Mucosa of rectum (tissue), 2 donors: ENCODE data around the gene NADSYN1.

Experiments
- H3K27ac ChIP-seq, 2 donors: one replicate each; pipeline ENCODE4 v1.7.0; 2013; ENCODE audit warnings: inconsistent platforms in 2 of 2, low read depth in 2 of 2, low read length in 2 of 2
- H3K27me3 ChIP-seq, 2 donors: one replicate each; pipeline ENCODE4 v1.7.0; 2013; ENCODE audit warnings: low read length in 2 of 2; ENCODE audit not compliant: control insufficient read depth in 2 of 2, insufficient read depth in 2 of 2
- H3K36me3 ChIP-seq, 2 donors: one replicate each; pipeline ENCODE4 v1.7.0; 2013; ENCODE audit warnings: low read length in 2 of 2; ENCODE audit not compliant: control insufficient read depth in 2 of 2, insufficient read depth in 2 of 2
- H3K4me1 ChIP-seq, 2 donors: one replicate each; pipeline ENCODE4 v1.7.0; 2013; ENCODE audit warnings: low read length in 2 of 2, mild to moderate bottlenecking in 1 of 2; ENCODE audit not compliant: control insufficient read depth in 2 of 2, insufficient read depth in 2 of 2
- H3K4me3 ChIP-seq, 2 donors: one replicate each; pipeline ENCODE4 v1.7.0; 2013; ENCODE audit warnings: low read length in 2 of 2
- H3K9ac ChIP-seq, 2 donors: one replicate each; pipeline ENCODE4 v1.7.0; 2013; ENCODE audit warnings: low read length in 2 of 2, low read depth in 1 of 2, mild to moderate bottlenecking in 1 of 2
- H3K9me3 ChIP-seq, 2 donors: one replicate each; pipeline ENCODE4 v1.7.0; 2013; ENCODE audit warnings: low read length in 2 of 2; ENCODE audit not compliant: control insufficient read depth in 2 of 2
- donor health status: healthy.
- donor health status: Normal muscosa, but diverticular disease.

NADSYN1 gene

DNA sequence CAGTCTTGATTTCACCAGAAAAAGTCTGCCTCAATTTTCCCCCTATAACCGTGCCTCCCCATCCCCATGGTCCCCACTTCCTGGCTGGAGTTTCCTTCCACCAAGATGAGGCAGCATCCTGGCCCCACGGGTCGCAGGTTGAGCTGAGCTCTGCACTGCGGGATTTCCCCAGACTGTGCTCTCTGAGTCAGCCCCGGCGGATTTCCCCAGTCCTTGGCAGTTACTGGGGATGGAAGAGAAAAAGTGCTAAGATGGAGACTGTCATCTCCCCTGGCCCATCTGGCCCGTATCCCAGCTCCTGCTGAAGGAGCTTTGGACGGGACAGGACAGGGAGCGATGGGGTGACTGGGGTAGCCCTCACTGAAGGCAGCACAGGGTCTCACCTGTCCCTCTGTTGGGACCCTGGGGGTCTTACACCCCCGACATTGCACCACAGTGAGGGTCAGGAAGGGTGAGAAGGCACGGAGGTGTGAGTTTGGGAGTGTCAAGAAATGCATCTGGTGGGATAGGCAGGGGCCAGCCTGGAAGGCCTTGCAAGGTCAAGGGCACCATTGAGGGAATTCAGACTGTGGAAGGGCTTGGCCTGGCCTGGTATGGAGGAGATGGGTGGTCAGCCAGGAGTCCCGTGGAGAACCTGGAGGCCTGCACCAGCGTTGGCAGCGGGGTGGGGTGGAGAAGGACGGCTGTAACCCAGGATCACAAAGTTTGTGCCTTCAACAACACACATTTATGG lies 36.5 kb downstream of the NADSYN1 start:
- Histone ChIP-seq H3K9ac (no peak overlapping the region), H3K9me3 (no peaks in the 10 kb centered on the region), H3K4me1 (no peaks in the 10 kb centered on the region), H3K36me3 (peaks cover 65 to 76% of the 10 kb centered on the region in 2 donors), H3K27ac (no peak overlapping the region), H3K27me3 (no peaks in the 10 kb centered on the region), H3K4me3 (no peak overlapping the region)

DNA sequence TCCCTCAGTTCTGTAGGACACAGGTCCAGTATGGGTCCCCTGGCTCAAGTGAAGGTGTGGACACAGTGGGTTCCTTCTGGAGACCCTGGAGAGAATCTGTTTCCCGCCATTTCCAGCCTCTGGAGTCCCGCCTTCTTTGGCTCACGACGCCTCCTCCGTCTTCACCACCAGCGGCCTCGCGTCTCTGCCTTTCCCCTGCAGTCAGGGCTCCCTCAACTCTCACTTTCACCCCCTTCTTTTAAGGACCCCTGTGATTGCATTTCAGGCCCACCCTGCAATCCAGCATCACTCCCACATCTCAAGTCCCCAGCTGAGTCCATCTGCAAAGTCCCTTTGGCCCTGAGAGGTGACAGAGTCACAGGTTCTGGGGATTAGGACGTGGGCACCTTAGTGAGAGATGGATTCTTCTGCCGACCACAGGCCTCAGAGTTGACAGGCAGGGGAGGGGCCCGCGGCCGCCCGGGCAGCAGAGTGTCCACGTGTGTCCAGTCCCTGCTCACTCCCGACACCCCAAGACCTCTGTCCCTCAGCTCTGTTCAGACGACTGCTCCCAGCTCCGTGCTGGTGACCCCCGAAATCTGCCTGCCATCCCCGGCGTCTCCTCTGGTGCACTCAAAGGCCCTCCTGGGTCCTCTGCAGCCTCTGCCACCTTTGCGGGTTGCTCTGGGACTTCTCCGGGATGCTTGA lies 37.2 kb downstream of the NADSYN1 start:
- Histone ChIP-seq H3K4me1 (no peaks in the 10 kb centered on the region), H3K4me3 (no peak overlapping the region), H3K9me3 (no peaks in the 10 kb centered on the region), H3K27me3 (no peaks in the 10 kb centered on the region), H3K9ac (no peak overlapping the region), H3K36me3 (peaks cover 62 to 73% of the 10 kb centered on the region in 2 donors), H3K27ac (no peak overlapping the region)

DNA sequence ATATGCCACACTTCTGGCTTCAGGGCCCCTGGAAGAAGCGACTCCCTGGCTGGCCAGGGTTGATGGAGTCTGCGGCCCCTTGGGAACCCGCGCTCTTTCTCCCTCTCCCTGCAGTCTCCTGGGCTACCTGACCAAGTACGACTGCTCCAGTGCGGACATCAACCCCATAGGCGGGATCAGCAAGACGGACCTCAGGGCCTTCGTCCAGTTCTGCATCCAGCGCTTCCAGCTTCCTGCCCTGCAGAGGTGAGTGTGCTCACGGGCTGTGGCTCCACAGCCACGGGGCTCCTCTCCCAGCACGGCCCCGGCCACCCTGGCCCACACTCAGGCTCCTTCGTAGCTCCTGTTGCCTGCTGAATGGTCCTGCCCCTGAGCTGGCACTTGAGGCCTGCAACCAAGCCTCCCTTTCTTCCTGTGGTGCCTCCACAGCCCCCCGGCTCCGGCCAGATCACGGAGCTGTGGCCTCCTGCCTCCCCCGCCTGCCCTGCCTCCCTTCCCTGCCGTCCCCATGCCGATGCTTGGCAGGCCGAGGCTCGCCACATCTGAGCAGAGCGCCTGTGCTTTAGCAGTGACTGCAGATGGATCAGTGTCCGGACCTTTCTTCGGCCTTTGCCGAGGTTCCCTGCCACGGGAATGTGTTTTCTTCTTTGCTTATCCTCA lies 37.9 kb downstream of the NADSYN1 start:
- Histone ChIP-seq H3K9ac (no peak overlapping the region), H3K9me3 (no peaks in the 10 kb centered on the region), H3K27me3 (no peaks in the 10 kb centered on the region), H3K36me3 (peaks cover 63 to 73% of the 10 kb centered on the region in 2 donors), H3K4me1 (no peaks in the 10 kb centered on the region), H3K27ac (no peak overlapping the region), H3K4me3 (no peak overlapping the region)

DNA sequence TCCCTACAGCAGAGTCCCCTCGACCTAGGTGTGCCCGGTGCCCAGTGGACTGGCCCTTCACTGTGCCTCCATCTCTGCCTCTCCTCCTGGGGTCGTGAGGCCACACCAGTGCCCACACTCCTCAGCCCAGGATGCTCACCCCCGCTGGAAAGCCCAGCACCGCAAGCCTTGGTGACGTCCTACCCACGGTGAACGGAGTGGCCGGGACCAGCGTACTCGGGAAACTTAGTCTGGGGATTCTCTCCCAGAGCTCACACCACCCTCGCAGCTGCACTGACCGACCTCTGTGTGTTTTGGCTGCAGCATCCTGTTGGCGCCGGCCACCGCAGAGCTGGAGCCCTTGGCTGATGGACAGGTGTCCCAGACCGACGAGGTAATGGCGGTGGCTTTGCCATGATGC lies 38.5 kb downstream of the NADSYN1 start:
- Histone ChIP-seq H3K36me3 (peaks cover 63 to 73% of the 10 kb centered on the region in 2 donors), H3K9me3 (no peaks in the 10 kb centered on the region), H3K27me3 (no peaks in the 10 kb centered on the region), H3K9ac (no peak overlapping the region), H3K27ac (no peak overlapping the region), H3K4me3 (no peak overlapping the region), H3K4me1 (no peaks in the 10 kb centered on the region)

DNA sequence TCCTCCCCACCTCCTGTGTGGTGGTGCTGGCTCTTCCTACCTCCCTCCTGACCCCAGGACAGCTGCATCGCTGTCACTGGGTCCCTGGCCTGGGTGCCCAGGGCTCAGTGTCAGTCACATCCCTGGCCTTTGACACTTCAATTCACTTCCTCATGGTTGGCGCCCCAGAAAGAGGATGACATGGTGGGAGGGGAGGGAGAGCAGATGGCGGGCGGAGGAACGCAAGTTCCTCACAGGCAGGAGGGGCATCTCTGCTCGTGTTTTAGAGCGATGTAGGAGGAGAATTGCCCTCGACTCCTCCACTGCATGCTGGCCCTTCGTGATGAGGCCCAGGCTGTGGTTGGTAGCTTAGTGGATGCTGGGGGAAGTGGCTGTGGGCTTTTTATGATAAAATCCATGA lies 38.9 kb downstream of the NADSYN1 start:
- H3K36me3 ChIP-seq: peaks cover 65 to 75% of the 10 kb centered on the region in 2 donors
- no peak overlapping the region for H3K4me3 ChIP-seq
- no peaks in the 10 kb centered on the region for H3K4me1 ChIP-seq
- H3K9ac ChIP-seq: no peak overlapping the region
- H3K9me3 ChIP-seq: no peaks in the 10 kb centered on the region
- H3K27me3 ChIP-seq: no peaks in the 10 kb centered on the region
- H3K27ac ChIP-seq: no peak overlapping the region

DNA sequence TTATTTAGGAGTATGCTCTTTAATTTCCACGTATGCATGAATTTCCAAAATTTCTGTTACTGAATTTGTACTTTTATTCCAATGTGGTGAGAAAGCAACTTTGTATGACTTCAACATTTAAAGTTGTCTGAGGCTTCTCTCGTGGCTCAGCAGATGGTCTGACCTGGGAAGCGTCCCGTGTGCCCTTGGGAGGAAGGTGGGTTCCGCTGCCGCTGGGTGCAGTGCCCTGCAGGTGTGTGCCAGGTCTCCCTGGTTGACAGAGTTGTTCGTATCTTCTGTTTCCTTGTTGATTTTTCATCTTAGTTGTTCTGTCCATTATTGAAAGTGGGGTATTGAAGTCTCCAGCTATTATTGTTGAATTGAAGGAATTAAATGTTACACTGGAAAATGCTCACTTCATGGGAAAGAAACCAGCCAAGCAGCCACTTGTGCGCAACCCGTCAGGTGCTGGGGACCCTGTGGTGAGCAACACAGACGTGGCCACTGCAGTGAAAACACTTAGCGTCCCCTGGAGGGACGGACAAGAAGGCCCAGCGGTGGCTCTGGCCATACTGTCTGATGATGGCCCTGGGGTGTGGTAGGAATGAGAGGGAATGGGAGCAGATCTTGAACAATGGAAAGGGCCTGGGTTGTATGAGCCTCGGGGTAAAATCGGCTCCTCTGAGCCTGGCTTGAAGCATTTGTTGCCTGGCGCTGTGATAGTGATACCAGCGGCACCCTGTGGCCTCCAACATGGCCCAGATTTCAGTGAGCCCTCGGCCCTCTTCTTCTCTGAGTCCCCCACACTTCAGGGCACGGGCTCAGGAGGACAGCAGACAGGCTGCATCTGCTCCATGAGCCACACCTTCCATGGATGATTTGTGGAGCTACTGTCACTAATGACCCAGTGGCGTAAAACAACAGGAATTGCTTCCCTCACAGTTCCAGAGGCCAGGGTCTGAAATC lies 42.6 kb downstream of the NADSYN1 start:
- Histone ChIP-seq H3K36me3 (peaks cover 80 to 83% of the 10 kb centered on the region in 2 donors), H3K27me3 (no peaks in the 10 kb centered on the region), H3K4me1 (no peaks in the 10 kb centered on the region), H3K9me3 (no peaks in the 10 kb centered on the region), H3K4me3 (no peak overlapping the region), H3K9ac (no peak overlapping the region), H3K27ac (no peak overlapping the region)

DNA sequence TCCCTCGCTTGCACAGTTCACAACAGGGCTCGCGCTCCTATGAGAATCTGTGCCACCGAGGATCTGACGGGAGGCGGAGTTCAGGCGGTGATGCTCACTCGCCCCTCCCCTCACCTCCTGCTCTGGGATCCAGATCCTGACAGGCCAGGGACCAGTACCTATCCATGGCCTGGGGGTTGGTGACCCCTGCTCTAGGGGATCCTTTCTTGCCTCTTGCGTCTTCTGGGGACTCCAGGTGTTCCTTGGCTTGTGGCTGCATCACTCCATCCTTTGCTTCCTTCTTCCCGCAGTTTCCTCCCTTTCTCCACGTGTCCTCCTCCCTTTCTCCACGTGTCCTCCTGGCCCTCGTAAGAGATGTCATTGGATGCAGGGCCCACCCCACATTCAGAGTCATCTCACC lies 43.4 kb downstream of the NADSYN1 start:
- Histone ChIP-seq H3K9me3 (no peaks in the 10 kb centered on the region), H3K36me3 (peaks cover 77 to 83% of the 10 kb centered on the region in 2 donors), H3K9ac (no peak overlapping the region), H3K27ac (no peak overlapping the region), H3K27me3 (no peaks in the 10 kb centered on the region), H3K4me1 (no peaks in the 10 kb centered on the region), H3K4me3 (no peak overlapping the region)

DNA sequence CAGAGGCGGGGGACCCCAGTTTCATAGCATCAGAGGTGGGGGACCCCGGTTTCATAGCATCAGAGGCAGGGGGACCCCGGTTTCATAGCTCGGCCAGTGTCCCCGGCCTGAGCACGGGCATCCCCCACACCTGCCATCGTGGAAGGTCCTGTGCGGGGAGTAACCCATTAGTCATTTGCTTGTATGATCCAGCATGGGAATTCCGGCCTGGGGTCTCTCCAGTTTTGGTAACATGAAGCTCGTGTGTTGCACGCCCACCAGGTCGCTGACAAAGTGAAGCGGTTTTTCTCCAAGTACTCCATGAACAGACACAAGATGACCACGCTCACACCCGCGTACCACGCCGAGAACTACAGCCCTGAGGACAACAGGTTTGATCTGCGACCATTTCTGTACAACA lies 45.1 kb downstream of the NADSYN1 start:
- no peaks in the 10 kb centered on the region for H3K4me1 ChIP-seq
- H3K36me3 ChIP-seq: peaks cover 68 to 76% of the 10 kb centered on the region in 2 donors
- H3K27ac ChIP-seq: no peak overlapping the region
- no peak overlapping the region for H3K9ac ChIP-seq
- no peaks in the 10 kb centered on the region for H3K9me3 ChIP-seq
- no peak overlapping the region for H3K4me3 ChIP-seq
- no peaks in the 10 kb centered on the region for H3K27me3 ChIP-seq

DNA sequence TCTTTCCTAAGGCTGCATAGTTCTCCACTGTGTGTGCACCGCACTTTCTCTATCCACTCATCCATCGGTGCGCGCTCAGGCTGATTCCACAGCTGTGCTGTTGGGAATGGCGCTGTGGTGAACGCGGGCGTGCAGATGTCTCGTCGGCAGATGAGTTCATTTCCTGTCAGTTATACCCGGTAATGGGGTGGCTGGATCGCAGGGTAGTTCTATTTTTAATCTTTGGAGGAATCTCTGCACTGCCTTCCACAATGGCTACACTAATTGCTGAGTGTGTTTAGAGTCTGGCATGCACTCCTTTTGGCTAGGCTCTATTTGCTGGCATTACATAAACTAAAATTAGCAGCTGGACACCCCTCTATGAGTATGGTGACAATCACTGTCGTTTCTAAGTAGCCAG lies 46.1 kb downstream of the NADSYN1 start:
- H3K9ac ChIP-seq: no peak overlapping the region
- no peak overlapping the region for H3K27ac ChIP-seq
- no peaks in the 10 kb centered on the region for H3K4me1 ChIP-seq
- no peaks in the 10 kb centered on the region for H3K9me3 ChIP-seq
- no peaks in the 10 kb centered on the region for H3K27me3 ChIP-seq
- H3K36me3 ChIP-seq: peaks cover 68 to 72% of the 10 kb centered on the region in 2 donors
- no peak overlapping the region for H3K4me3 ChIP-seq
